GM21360 (cell line): Measurements from ENCODE around the gene COPZ1.
"Not testable (repeated sequence)": the region's sequence is repeated elsewhere in the genome, so short reads cannot be mapped to it uniquely, and the experiment has no call there.

Source experiments
- ATAC-seq: cut with Tn5 transposase; IDR thresholded peaks from one replicate; pipeline ENCODE4 v1.9.1; 2021; ENCODE audit warnings: mild to moderate bottlenecking, moderate library complexity; ENCODE audit not compliant: unreplicated experiment

Gene COPZ1

GRCh38 chr12:54330442-54330841, 5.5 kb downstream of the COPZ1 start:
- ATAC-seq: no peak

GRCh38 chr12:54331461-54331860, 6.5 kb downstream of the COPZ1 start:
- no peak for ATAC-seq

DNA sequence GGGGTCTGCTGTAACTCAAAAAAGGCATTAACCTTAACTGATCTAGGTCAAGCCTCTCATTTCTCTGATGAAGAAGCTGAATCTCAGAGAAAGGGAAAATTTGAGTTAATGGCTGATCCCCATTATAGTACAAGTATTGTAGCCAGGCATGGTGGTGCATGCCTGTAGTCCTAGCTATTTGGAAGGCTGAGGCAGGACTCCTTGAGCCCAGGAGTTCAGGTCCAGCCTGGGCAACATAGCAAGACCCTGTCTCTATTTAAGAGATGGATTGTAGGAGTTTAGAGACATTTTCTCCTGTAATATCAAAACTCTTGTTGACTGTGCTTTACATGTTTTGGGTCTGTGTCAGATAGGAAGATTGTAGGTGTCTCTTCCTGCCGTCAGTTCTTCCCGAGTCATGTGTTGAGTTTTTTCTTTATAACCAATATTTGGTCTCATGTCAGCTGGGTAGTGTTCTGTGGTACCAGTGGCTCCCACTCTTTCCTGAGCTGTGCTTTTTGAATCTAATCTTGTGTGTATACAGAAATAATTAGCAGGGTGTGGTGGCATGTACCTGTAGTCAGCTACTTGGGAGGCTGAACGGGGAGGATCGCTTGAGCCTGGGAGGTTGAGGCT, 8.6 kb downstream of the COPZ1 start:
- ATAC-seq: no peak

GRCh38 chr12:54337280-54337842, 12.4 kb downstream of the COPZ1 start:
- no peak for ATAC-seq

GRCh38 chr12:54337854-54338650, 13.1 kb downstream of the COPZ1 start:
- ATAC-seq: no peak

- no peak for ATAC-seq
Observed at GRCh38 chr12:54338698-54339296, 13.9 kb downstream of the COPZ1 start.

DNA sequence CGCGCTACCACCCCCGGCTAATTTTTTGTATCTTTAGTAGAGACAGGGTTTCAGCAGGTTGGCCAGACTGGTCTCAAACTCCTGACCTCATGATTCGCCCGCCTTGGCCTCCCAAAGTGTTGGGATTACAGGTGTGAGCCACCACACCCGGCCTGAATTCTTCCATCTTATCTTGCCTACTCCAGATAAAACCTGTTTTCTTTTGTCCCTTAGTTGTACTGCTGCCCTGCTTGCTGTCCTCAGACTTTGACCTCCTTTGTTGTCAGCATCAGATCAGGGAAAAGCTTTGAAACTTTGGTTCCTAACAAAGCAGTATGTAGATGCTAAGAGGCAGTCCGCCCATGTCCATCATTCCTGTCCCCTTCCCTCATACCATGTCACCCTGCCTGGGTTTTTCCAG, 15.9 kb downstream of the COPZ1 start:
- ATAC-seq: no peak

GRCh38 chr12:54341378-54342300, 16.7 kb downstream of the COPZ1 start:
- ATAC-seq: no peak

DNA sequence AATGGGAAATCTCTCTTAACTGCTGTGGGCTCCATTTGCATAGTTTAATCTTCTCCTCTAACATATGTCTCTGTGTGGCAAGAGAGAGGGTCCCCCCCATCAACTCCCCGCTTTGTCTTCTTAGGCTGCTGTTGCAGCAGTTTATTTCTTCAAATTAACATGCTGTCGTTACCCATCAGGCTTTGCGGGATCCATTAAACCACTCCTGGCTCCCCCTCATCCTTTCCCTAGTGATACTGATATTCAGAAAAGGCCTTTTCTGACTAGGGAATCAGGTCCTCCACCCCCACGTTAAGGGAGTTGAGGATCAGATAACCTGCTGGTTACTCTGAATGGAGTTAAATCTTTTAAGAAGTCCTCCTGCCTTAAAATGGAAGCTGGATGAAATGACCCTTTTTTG, 24.1 kb downstream of the COPZ1 start:
- no peak for ATAC-seq

GRCh38 chr12:54349679-54350078, 24.7 kb downstream of the COPZ1 start:
- ATAC-seq: no peak

DNA sequence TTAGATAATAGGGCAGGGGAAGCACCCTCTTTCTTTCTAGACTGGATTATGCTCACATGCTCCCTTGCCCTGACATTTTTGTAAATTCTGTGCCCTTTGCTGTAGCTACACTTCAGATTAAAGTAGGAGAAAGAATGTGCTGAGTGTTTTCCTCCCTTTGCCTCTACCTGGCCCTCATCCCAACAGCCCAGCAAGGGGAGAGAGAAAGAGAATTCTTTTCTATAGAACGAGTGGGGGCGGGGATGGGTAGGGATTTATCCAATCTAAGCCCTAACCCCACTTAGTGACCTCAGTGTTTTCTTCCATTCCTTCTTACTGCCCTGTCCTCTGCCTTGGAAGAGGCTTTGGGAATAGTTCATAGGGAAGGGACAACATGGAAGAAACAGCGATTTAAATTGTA, 25.8 kb downstream of the COPZ1 start:
- ATAC-seq: no peak

- no peak for ATAC-seq
Observed at GRCh38 chr12:54351341-54351740, 26.4 kb downstream of the COPZ1 start.

DNA sequence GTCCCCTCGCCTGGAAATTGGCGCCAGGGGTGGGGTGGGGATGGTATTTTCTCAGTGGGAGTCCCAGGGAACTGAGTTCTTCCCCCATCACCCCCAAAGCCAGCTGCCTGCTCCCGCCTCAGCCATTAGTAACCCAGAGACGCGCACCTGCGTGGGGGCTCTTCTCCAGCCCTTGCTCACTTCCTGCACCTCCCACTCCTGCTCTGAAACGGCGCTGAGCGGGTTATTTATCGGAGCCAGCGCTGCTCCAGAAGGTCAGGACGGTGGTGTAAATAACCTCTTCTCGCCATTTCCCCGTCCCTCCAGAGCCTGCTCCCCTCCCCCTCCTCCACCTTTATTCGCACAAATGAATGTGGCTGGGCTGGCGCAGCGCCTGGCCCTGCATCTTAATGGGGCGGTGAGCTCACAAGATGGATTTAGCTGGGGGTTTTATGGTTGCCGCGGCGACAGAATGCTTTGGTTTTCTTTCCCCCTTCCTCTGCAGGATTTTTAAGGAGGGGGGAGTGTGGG, 27.1 kb downstream of the COPZ1 start:
- no peak for ATAC-seq

DNA sequence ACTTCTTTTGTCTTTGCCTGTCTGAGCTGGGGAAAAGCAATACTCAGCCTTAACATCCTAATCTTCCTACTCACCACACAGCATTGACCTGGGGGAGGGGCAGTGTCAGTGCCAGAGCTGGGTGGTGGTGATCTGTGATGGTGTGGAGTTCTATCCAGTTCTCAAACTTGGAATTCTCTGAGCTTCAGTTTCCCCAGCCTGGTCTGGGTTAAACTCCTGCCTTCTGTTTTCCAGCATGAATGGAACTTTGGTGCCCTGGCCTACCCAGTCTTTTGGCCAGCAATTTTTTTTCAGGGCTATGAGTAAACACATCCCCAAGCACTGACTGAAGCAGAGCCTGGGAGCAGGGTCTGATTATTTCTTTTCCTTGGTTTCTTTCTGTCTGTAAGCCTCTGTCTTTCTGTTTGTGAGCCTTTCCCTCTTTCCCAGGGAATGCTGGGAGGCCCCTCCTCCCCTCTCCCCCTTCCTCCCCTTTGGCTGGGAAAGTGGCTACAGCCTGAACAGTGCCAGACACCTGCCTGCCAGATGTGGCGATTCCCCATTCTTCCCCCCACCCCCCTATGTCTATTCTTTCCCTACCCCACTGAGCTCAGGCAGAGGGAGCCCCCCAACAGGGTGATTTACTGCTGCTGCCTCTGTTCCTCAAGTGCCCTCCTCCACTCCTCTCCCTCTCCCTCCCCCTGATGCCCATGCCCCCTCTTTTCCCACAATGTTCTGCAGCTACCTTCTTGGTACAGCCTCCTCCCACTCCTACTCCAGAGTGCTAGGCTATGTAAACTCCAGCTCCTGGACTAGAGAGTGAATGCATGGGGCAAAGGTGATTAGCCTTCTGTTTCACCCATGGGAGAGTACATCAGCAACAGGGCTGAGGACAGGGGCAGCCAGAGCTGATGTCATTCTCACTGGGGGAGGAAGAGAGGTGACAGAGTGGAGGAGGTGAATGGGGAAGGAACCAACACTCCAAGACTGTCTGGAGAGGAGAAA, 28.3 kb downstream of the COPZ1 start:
- ATAC-seq: no peak

DNA sequence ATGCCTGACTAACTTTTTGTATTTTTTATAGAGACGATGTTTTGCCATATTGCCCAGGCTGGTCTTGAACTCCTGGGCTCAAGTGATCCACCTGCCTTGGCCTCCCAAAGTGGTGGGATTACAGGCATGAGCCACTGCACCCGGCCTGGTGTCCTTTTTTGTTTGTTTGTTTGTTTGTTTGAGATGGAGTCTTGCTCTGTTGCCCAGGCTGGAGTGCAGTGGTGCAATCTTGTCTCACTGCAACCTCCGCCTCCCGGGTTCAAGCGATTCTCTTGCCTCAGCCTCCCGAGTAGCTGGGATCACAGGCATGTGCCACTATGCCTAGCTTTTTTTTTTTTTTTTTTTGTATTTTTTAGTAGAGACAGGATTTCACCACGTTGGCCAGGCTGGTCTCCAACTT, 29.3 kb downstream of the COPZ1 start:
- ATAC-seq: not testable (repeated sequence)

GRCh38 chr12:54355104-54355815, 30.3 kb downstream of the COPZ1 start:
- ATAC-seq: no peak

DNA sequence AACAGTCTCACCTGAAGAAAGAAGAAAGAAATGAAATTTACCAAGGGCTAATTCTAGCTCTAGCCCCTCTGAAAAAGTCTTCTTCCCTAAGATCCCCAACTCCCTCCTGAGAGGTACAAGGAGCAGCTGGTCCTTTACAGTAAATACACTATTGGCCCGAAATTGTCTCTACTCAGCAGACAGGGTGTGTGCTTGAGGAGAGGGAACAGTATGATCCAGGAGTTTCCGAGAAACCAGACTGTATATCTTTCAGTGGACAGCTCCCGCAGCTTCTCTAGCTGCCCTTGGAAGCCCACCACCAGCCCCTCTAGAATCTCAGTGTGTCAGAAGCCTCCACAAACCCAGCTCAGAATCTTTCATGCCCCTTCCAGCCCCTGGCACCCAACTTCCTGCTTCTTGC, 31.3 kb downstream of the COPZ1 start:
- ATAC-seq: no peak

GRCh38 chr12:54356951-54357356, 32.0 kb downstream of the COPZ1 start:
- no peak for ATAC-seq
